GM12878 (cell line): ENCODE measurements around the gene UMAD1. TPM values are rescaled to one million over a fixed set of nuclear protein-coding genes. Genes with fewer than 3 reads are reported as not detected.

Experiments used
- ATAC-seq: fragments of 200-7000 bp; cut with Tn5 transposase; 3 replicates; pipeline ENCODE4 v1.9.1; 2020; ENCODE audit warnings: mild to moderate bottlenecking, moderate library complexity
- BruUV-seq: library from RNA; stranded (reverse); fragments of 400-500 nt; replicated peaks from 2 replicates; lab custom pipeline; 2021; lab: Mats Ljungman, UMichigan
- CTCF ChIA-PET: fragments of 300-600 bp; sonication (Branson Sonifier 250); formaldehyde crosslinking; extraction: SDS; loops from one replicate; lab custom pipeline; 2021; ENCODE audit warnings: inconsistent platforms; lab: Yijun Ruan, JAX
- POLR2A ChIA-PET: fragments of 350-600 bp; formaldehyde crosslinking; extraction: SDS; loops from one replicate; lab custom pipeline; 2021; ENCODE audit warnings: inconsistent platforms; lab: Charles Lee
- RAD21 ChIA-PET: fragments of 300-600 bp; sonication (Branson Sonifier 250); formaldehyde crosslinking; loops from one replicate; lab custom pipeline; 2023; ENCODE audit warnings: antibody characterized with exemption; ENCODE audit not compliant: unreplicated experiment; lab: Charles Lee
- SMC1A ChIA-PET: fragments of 300-600 bp; sonication (Branson Sonifier 250); formaldehyde crosslinking; loops from one replicate; lab custom pipeline; 2023; ENCODE audit not compliant: unreplicated experiment, uncharacterized antibody; lab: Charles Lee
- DNase-seq: peaks from one replicate; pipeline ENCODE4 v3.0.0-alpha.2; 2011; ENCODE audit warnings: low read depth, low spot score
- FAIRE-seq: peaks from 3 replicates; lab custom pipeline; 2011; peaks lifted over from hg19 to GRCh38; lab: Jason Lieb, UNC
- H2AFZ ChIP-seq: 2 replicates; pipeline ENCODE4 v1.6.0; 2011; ENCODE audit warnings: low read depth, low read length, control low read depth; ENCODE audit not compliant: control insufficient read depth
- H3K27ac ChIP-seq: 2 replicates; pipeline ENCODE4 v1.5.1; 2011; ENCODE audit warnings: control low read depth; ENCODE audit not compliant: control insufficient read depth, insufficient read depth
- H3K27me3 ChIP-seq, 2 experiments: replicated peaks in 1 of 2; 2 replicates each; pipeline versions ENCODE4 v1.6.0 to v1.6.1; 2011; ENCODE audit warnings: low read length in 1 of 2; ENCODE audit not compliant: control insufficient read depth in 2 of 2, insufficient read depth in 2 of 2
- H3K36me3 ChIP-seq, 2 experiments: 2 replicates each; pipeline ENCODE4 v1.5.1; 2011; ENCODE audit warnings: low read length in 1 of 2; ENCODE audit not compliant: control insufficient read depth in 2 of 2, insufficient read depth in 2 of 2
- H3K4me1 ChIP-seq: 2 replicates; pipeline ENCODE4 v1.6.1; 2011; ENCODE audit warnings: mild to moderate bottlenecking, low read length, moderate library complexity, mixed read lengths; ENCODE audit not compliant: control insufficient read depth, insufficient read depth
- H3K4me2 ChIP-seq: 2 replicates; pipeline ENCODE4 v1.6.0; 2011; ENCODE audit warnings: control low read depth; ENCODE audit not compliant: control insufficient read depth, insufficient read depth
- H3K4me3 ChIP-seq: fragments of 200-600 bp; sonication (generic); 2 replicates; pipeline ENCODE4 v1.5.1; 2016
- H3K79me2 ChIP-seq: 2 replicates; pipeline ENCODE4 v1.6.0; 2011; ENCODE audit warnings: low read length; ENCODE audit not compliant: control insufficient read depth, insufficient read depth
- H3K9ac ChIP-seq: 2 replicates; pipeline ENCODE4 v1.8.0; 2011; ENCODE audit warnings: low read length, control low read depth, mixed read lengths; ENCODE audit not compliant: control insufficient read depth, insufficient read depth
- H3K9me3 ChIP-seq: replicated peaks from 3 replicates; pipeline ENCODE4 v1.5.1; 2011; ENCODE audit warnings: mild to moderate bottlenecking, low read length; ENCODE audit not compliant: control insufficient read depth, insufficient read depth
- H4K20me1 ChIP-seq: 2 replicates; pipeline ENCODE4 v1.6.0; 2011; ENCODE audit not compliant: control insufficient read depth, insufficient read depth
- BCL11A ChIP-seq: IDR thresholded peaks from 2 replicates; pipeline ENCODE4 v1.6.1; 2011; ENCODE audit warnings: low read depth, low read length
- EGR1 ChIP-seq, 2 experiments: IDR thresholded peaks; 1 replicate in 1 of 2; 2 replicates in 1 of 2; pipeline ENCODE4 v1.6.1; 2011 to 2012; ENCODE audit warnings: low read depth in 2 of 2, low read length in 2 of 2, borderline replicate concordance in 1 of 2, mild to moderate bottlenecking in 1 of 2, moderate library complexity in 1 of 2
- EP300 ChIP-seq, 2 experiments: fragments of 150-350 bp in 1 of 2; IDR thresholded peaks; 2 replicates each; pipeline ENCODE4 v1.6.1; 2011 to 2012; ENCODE audit warnings: low read depth in 2 of 2, low read length in 2 of 2, borderline replicate concordance in 1 of 2, improper control_type of control experiment in 1 of 2, inconsistent platforms in 1 of 2; ENCODE audit not compliant: control insufficient read depth in 1 of 2
- FOS ChIP-seq: IDR thresholded peaks from 3 replicates; pipeline ENCODE4 v1.6.1; 2011; ENCODE audit warnings: borderline replicate concordance; ENCODE audit not compliant: insufficient read length; ENCODE audit errors: extremely low read depth
- HCFC1 ChIP-seq: fragments of 150-350 bp; IDR thresholded peaks from 2 replicates; pipeline ENCODE4 v1.6.1; 2014; ENCODE audit warnings: low read length
- NR2F1 ChIP-seq: fragments of 450-650 bp; conservative IDR thresholded peaks from 2 replicates; pipeline ENCODE4 v1.6.1; 2017; ENCODE audit warnings: mild to moderate bottlenecking
- RBBP5 ChIP-seq: fragments of 200-600 bp; sonication (generic); conservative IDR thresholded peaks from 2 replicates; pipeline ENCODE4 v1.6.1; 2016
- RUNX3 ChIP-seq: IDR thresholded peaks from 2 replicates; pipeline ENCODE4 v1.6.1; 2012; ENCODE audit warnings: low read length, inconsistent platforms
- WGBS: methylation state at CpG from one replicate; pipeline ENCODE4 v1.1.6; 2016; ENCODE audit warnings: low lambda C conversion rate; ENCODE audit not compliant: insufficient replicate concordance, insufficient coverage; ENCODE audit errors: missing lambda C conversion rate; 5-methylcytosine and 5-hydroxymethylcytosine counted together
- in situ Hi-C: fragments of 300-500 bp; cut with MboI; formaldehyde crosslinking; loops from 9 replicates; pipeline ENCODE4 v1.14.3; 2018; ENCODE audit warnings: mixed read lengths
- intact Hi-C: fragments of 100-400 bp; cut with micrococcal nuclease; formaldehyde crosslinking; loops from one replicate; pipeline ENCODE4 v1.14.2; 2022; ENCODE audit not compliant: unreplicated experiment
- polyA plus RNA-seq, 11 experiments: library from polyadenylated mRNA; depleted of rRNA in 4 of 11; unstranded in 6 of 11; stranded (reverse) in 5 of 11; fragments of >200 nt; fragmentation: Nextera tagmentation in 4 of 11; fragmentation: Illumina TruSeq in 1 of 11; extraction: Ambion mirVana in 4 of 11; extraction: Trizol in 1 of 11; gene quantifications; 1 replicate in 1 of 11; 2 replicates in 10 of 11; pipeline versions ENCODE4 v1.2.1 to v1.2.3, GENCODE V29; 2011 to 2016; ENCODE audit warnings: inconsistent platforms in 2 of 11, missing spikeins in 2 of 11, low read depth in 1 of 11
- total RNA-seq, 4 experiments: library from RNA; depleted of rRNA in 3 of 4; stranded (reverse); fragments of >200 nt in 3 of 4; fragmentation: Illumina TruSeq in 1 of 4; extraction: Trizol in 1 of 4; gene quantifications; 2 replicates each; pipeline versions ENCODE4 v1.2.1 to v1.2.3, GENCODE V29; 2013 to 2021
- TF ChIP-seq, protein P1 (sequence below): fragments of 450-650 bp; IDR thresholded peaks from 2 replicates; pipeline ENCODE4 v1.6.1; 2017; ENCODE audit warnings: antibody characterized with exemption, mild to moderate bottlenecking, moderate library complexity
- TF ChIP-seq, protein P2 (sequence below): IDR thresholded peaks from 2 replicates; pipeline ENCODE4 v1.6.1; 2011; ENCODE audit warnings: low read depth, mild to moderate bottlenecking, low read length, moderate library complexity, borderline replicate concordance; ENCODE audit errors: extremely low read depth

The UMAD1 gene
- total and polyA plus RNA-seq, 10 of the 15 experiments (the other 5 are each of a cell fraction or from before 2014, with no cell fraction given): 6.0 to 28.6 (median 9.3) TPM

DNA sequence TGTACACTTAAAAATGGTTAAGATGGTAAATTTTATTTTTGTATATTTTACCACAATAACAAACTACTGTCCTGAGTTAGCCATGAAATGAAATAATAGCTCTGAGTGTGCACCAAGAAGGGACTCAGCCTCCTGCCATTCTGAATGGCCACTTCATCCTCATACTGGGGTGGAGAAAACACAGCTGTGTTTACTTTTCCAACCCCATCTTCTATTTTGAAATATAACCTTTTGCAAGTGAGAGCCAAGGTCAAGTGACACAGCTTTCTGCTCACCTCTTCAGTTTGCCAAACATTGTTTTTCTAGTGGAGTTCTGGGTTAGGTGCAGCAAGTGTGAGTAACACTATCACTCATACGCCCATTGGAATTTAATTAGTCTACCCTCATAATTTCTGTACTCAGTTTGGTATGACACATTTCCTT is 220.7 kb downstream of the UMAD1 start:
- WGBS: 87% methylated on average over 1 of the region's 1 CpG
- FAIRE-seq (no peak), ATAC-seq (no peak), DNase-seq (no peak)
- no peak overlapping the region for H2AFZ ChIP-seq
- no peaks in the 10 kb centered on the region for H3K36me3 ChIP-seq
- ChIA-PET CTCF (interaction anchor here (0.6 kb wide), 1 partner anchor 317 kb away, joined by 3 read pairs; no protein-coding TSS in a partner anchor), POLR2A (interaction anchor here (0.6 kb wide), 2 partner anchors 122 to 1025 kb away, joined by 3 to 4 read pairs; no protein-coding TSS in a partner anchor), RAD21 (interaction anchor here (0.9 kb wide), 1 partner anchor 104 kb away, joined by 3 read pairs; no protein-coding TSS in a partner anchor), SMC1A (interaction anchor here (0.9 kb wide), 1 partner anchor 26 kb away, joined by 4 read pairs; no protein-coding TSS in a partner anchor)
- intact Hi-C loops (no loop called here), in situ Hi-C loops (no loop called here)
- H3K27me3 ChIP-seq: no peaks in the 10 kb centered on the region
- no peak for TF ChIP-seq HCFC1
- TF ChIP-seq FOS: no peak
- H3K9me3 ChIP-seq: peaks cover 10% of the 10 kb centered on the region
- BruUV-seq: no TSS peak
- no peak overlapping the region for H3K4me2 ChIP-seq
- no peaks in the 10 kb centered on the region for H3K79me2 ChIP-seq
- H3K27ac ChIP-seq: no peak overlapping the region
- no peak overlapping the region for H3K9ac ChIP-seq
- H3K4me1 ChIP-seq: peaks cover 4% of the 10 kb centered on the region
- no peak overlapping the region for H3K4me3 ChIP-seq
- no peaks in the 10 kb centered on the region for H4K20me1 ChIP-seq

DNA sequence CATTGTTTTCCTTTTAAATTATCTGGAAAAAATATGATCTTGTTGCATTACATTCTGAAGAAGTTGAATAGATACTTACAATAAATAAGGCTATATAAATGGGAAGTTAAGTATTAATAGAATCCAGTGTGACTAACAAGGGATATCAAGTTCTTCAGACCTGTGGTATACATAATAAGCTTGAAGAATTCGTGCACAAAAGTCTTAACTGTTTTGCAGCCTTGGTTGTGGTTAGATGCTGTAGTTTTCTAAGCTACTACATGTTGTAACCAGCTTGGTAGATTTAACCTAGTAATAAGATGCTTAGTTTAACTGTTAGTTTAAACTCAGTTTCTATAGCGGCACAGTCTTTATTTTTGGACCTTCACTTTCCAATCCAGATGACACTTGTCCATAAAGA is 221.8 kb downstream of the UMAD1 start:
- ChIA-PET POLR2A (interaction anchor here (0.5 kb wide), 1 partner anchor 127 kb away, joined by 4 read pairs; no protein-coding TSS in a partner anchor), RAD21 (no interaction called here), CTCF (no interaction called here), SMC1A (interaction anchor here (0.6 to 3.5 kb wide), 5 partner anchors 22 to 691 kb away, joined by 3 to 11 read pairs (median 3); no protein-coding TSS in a partner anchor)
- BruUV-seq: no TSS peak
- FAIRE-seq: no peak
- no peak overlapping the region for H3K27ac ChIP-seq
- H3K9me3 ChIP-seq: peaks cover 2% of the 10 kb centered on the region; the same call in 2 of the 3 replicates
- intact Hi-C loops: no loop called here
- TF ChIP-seq FOS: no peak
- TF ChIP-seq, protein P1, sequence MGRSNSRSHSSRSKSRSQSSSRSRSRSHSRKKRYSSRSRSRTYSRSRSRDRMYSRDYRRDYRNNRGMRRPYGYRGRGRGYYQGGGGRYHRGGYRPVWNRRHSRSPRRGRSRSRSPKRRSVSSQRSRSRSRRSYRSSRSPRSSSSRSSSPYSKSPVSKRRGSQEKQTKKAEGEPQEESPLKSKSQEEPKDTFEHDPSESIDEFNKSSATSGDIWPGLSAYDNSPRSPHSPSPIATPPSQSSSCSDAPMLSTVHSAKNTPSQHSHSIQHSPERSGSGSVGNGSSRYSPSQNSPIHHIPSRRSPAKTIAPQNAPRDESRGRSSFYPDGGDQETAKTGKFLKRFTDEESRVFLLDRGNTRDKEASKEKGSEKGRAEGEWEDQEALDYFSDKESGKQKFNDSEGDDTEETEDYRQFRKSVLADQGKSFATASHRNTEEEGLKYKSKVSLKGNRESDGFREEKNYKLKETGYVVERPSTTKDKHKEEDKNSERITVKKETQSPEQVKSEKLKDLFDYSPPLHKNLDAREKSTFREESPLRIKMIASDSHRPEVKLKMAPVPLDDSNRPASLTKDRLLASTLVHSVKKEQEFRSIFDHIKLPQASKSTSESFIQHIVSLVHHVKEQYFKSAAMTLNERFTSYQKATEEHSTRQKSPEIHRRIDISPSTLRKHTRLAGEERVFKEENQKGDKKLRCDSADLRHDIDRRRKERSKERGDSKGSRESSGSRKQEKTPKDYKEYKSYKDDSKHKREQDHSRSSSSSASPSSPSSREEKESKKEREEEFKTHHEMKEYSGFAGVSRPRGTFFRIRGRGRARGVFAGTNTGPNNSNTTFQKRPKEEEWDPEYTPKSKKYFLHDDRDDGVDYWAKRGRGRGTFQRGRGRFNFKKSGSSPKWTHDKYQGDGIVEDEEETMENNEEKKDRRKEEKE: no peak
- TF ChIP-seq EP300 (IDR thresholded peaks at IDR 0.05; ENCODE audit: borderline replicate concordance in 1 of 2, control insufficient read depth in 1 of 2, low read depth in 2 of 2, low read length in 2 of 2): no peak
- TF ChIP-seq, protein P2, sequence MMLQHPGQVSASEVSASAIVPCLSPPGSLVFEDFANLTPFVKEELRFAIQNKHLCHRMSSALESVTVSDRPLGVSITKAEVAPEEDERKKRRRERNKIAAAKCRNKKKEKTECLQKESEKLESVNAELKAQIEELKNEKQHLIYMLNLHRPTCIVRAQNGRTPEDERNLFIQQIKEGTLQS: no peak
- TF ChIP-seq BCL11A: no peak
- no peak for TF ChIP-seq RBBP5
- TF ChIP-seq RUNX3: no peak
- no peak for TF ChIP-seq EGR1 (IDR thresholded peaks at IDR 0.05; ENCODE audit: borderline replicate concordance in 1 of 2, low read depth in 2 of 2, low read length in 2 of 2)
- no peak for TF ChIP-seq NR2F1
- no peak for ATAC-seq
- 69% methylated on average over 2 of the region's 2 CpGs for WGBS
- no peak overlapping the region for H3K9ac ChIP-seq
- in situ Hi-C loops: no loop called here
- no peak for DNase-seq
- H3K4me2 ChIP-seq: no peak overlapping the region
- H3K4me3 ChIP-seq: no peak overlapping the region
- no peak overlapping the region for H2AFZ ChIP-seq
- H4K20me1 ChIP-seq: no peaks in the 10 kb centered on the region
- H3K79me2 ChIP-seq: no peaks in the 10 kb centered on the region
- no peaks in the 10 kb centered on the region for H3K36me3 ChIP-seq
- H3K4me1 ChIP-seq: peaks cover under 1% of the 10 kb centered on the region; the same call in 1 of the 2 replicates
- no peaks in the 10 kb centered on the region for H3K27me3 ChIP-seq
